Measurements from ENCODE around the gene ABLIM1.

- TF ChIP-seq CTCF (IDR thresholded peaks at IDR 0.05) (no peak), POLR2A (IDR thresholded peaks at IDR 0.05) (no peak)
Observed at GRCh38 chr10:114507449-114507848, 150.6 kb downstream of the ABLIM1 start.
